HepG2 (cell line): Measurements from ENCODE around the gene ASXL1. TPM values are rescaled to one million over a fixed set of nuclear protein-coding genes. Genes with fewer than 3 reads are reported as not detected.

ENCODE experiments used
- CCDC6 ChIP-seq: sonication (generic); formaldehyde crosslinking; IDR thresholded peaks from 2 replicates; pipeline ENCODE4 v1.8.1; 2022; ENCODE audit warnings: mild to moderate bottlenecking, missing genetic modification reagents, moderate library complexity
- KMT2B ChIP-seq: IDR thresholded peaks from 2 replicates; pipeline ENCODE4 v1.6.1; 2016; ENCODE audit warnings: missing genetic modification reagents, missing compliant biosample characterization
- NFE2L1 ChIP-seq: sonication (generic); formaldehyde crosslinking; IDR thresholded peaks from 2 replicates; pipeline ENCODE4 v1.4.0; 2020; ENCODE audit warnings: missing genetic modification reagents, mild to moderate bottlenecking, borderline replicate concordance
- NKX3-1 ChIP-seq: sonication (generic); formaldehyde crosslinking; IDR thresholded peaks from 2 replicates; pipeline ENCODE4 v1.5.0; 2020; ENCODE audit warnings: missing genetic modification reagents
- SALL2 ChIP-seq: sonication (generic); formaldehyde crosslinking; IDR thresholded peaks from 2 replicates; pipeline ENCODE4 v1.8.1; 2023; ENCODE audit warnings: mild to moderate bottlenecking, missing genetic modification reagents, inconsistent platforms
- SCMH1 ChIP-seq: sonication (generic); formaldehyde crosslinking; IDR thresholded peaks from 2 replicates; pipeline ENCODE4 v1.9.0; 2021; ENCODE audit warnings: missing genetic modification reagents, mild to moderate bottlenecking, borderline replicate concordance
- SMC3 ChIP-seq: IDR thresholded peaks from 2 replicates; pipeline ENCODE4 v1.6.1; 2011; ENCODE audit warnings: low read length, improper control_type of control experiment
- TAF1 ChIP-seq: sonication (generic); formaldehyde crosslinking; IDR thresholded peaks from 2 replicates; pipeline ENCODE4 v1.4.0; 2020; ENCODE audit warnings: missing genetic modification reagents
- ZFAT ChIP-seq: sonication (generic); formaldehyde crosslinking; conservative IDR thresholded peaks from 2 replicates; pipeline ENCODE4 v1.8.1; 2023; ENCODE audit warnings: missing genetic modification reagents, inconsistent platforms
- ZNF296 ChIP-seq: sonication (generic); formaldehyde crosslinking; conservative IDR thresholded peaks from 2 replicates; pipeline ENCODE4 v1.5.0; 2020; ENCODE audit warnings: mild to moderate bottlenecking, missing genetic modification reagents
- ZNF337 ChIP-seq: sonication (generic); formaldehyde crosslinking; IDR thresholded peaks from 2 replicates; pipeline ENCODE4 v1.5.1; 2020; ENCODE audit warnings: missing genetic modification reagents, low read depth, mild to moderate bottlenecking, borderline replicate concordance
- ZNF350 ChIP-seq: sonication (generic); formaldehyde crosslinking; IDR thresholded peaks from 2 replicates; pipeline ENCODE4 v1.4.0; 2020; ENCODE audit warnings: mild to moderate bottlenecking, low read depth, missing genetic modification reagents, borderline replicate concordance
- ZNF547 ChIP-seq: sonication (generic); formaldehyde crosslinking; IDR thresholded peaks from 2 replicates; pipeline ENCODE4 v1.5.1; 2020; ENCODE audit warnings: mild to moderate bottlenecking, missing genetic modification reagents
- ZNF772 ChIP-seq: sonication (generic); formaldehyde crosslinking; IDR thresholded peaks from 2 replicates; pipeline ENCODE4 v1.5.0; 2020; ENCODE audit warnings: mild to moderate bottlenecking, missing genetic modification reagents
- ZNF850 ChIP-seq: sonication (generic); formaldehyde crosslinking; conservative IDR thresholded peaks from 2 replicates; pipeline ENCODE4 v1.9.0; 2021; ENCODE audit warnings: mild to moderate bottlenecking, missing genetic modification reagents
- polyA plus RNA-seq, 8 experiments: library from polyadenylated mRNA; depleted of rRNA in 3 of 8; stranded (reverse) in 7 of 8; unstranded in 1 of 8; fragments of >200 nt; fragmentation: Illumina TruSeq in 4 of 8; extraction: Trizol in 4 of 8; gene quantifications; 2 replicates each; pipeline versions ENCODE4 v1.2.1 to v1.2.3, GENCODE V29; 2011 to 2016; ENCODE audit warnings: low read depth in 4 of 8, missing spikeins in 1 of 8, mixed read lengths in 1 of 8; ENCODE audit not compliant: insufficient read depth in 1 of 8
- total RNA-seq, 5 experiments: library from RNA; depleted of rRNA; stranded (reverse); fragments of >200 nt; fragmentation: Illumina TruSeq; extraction: Trizol; gene quantifications; 2 replicates each; pipeline ENCODE4 v1.2.3, GENCODE V29; 2016; ENCODE audit warnings: low read depth in 1 of 5
- TF ChIP-seq, protein P1 (sequence below): sonication (generic); formaldehyde crosslinking; IDR thresholded peaks from 2 replicates; pipeline ENCODE4 v1.5.1; 2020; ENCODE audit warnings: missing genetic modification reagents, mild to moderate bottlenecking, borderline replicate concordance
- TF ChIP-seq, protein P2 (sequence below): sonication (generic); formaldehyde crosslinking; IDR thresholded peaks from 2 replicates; pipeline ENCODE4 v1.4.0; 2020; ENCODE audit warnings: missing genetic modification reagents
- TF ChIP-seq, protein P3 (sequence below): sonication (generic); formaldehyde crosslinking; IDR thresholded peaks from 2 replicates; pipeline ENCODE4 v1.4.0; 2020; ENCODE audit warnings: missing genetic modification reagents; ENCODE audit errors: not compliant biosample characterization
- TF ChIP-seq, protein P4 (sequence below): sonication (generic); formaldehyde crosslinking; IDR thresholded peaks from 2 replicates; pipeline ENCODE4 v1.8.1; 2022; ENCODE audit warnings: low read depth, mild to moderate bottlenecking, missing genetic modification reagents
- TF ChIP-seq, protein P5 (sequence below), 2 experiments: sonication (generic) in 1 of 2; formaldehyde crosslinking in 1 of 2; IDR thresholded peaks; 2 replicates each; pipeline versions ENCODE4 v1.4.0 to v1.6.1; 2018 to 2020; ENCODE audit warnings: missing genetic modification reagents in 2 of 2, borderline replicate concordance in 1 of 2, low read depth in 1 of 2, mild to moderate bottlenecking in 1 of 2, missing biosample characterization in 1 of 2

ASXL1 gene
- total and polyA plus RNA-seq, 2 of the 13 experiments (the other 11 are each of a cell fraction or from before 2014, with no cell fraction given) = 62.1 to 74.8 TPM

DNA sequence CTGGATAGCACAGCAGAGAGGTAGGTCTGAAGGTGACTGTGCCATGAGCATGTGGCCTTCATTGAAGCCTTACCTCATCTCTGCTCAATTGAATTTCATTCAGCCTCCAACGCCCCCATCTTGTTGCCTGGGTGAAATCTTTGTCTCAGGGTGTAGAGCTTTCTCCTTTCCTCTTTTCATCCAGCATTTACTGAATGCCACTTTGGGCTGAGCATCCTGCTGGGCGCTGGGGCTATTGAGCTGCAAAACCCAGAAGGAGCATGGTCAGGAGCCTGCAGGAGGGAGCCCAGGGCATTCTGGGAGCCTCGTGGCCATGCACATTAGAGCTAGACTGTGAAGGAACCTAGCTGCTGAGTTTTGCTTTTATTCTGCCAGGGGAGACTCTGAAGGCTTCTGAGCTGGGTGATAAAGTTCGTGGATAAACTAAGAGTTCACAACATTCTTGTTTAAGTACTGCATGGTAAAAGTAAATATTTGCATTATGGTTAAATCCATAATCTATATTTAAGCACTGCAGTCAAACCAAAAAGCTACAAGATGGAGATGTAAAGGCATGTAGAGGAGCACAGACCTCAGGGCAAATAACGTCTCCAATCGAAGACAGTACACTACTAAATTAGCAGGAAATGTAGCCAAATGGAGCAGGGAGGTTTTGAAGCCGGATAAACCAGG is 13.2 kb upstream of the ASXL1 start (continued):
- TF ChIP-seq SALL2 (CRISPR knock-in tag) (no peak), KMT2B (CRISPR knock-in tag) (0 out of 2 replicates have a peak, but pooled peaks have one; percentile 52), ZFAT (no peak), SMC3 (no peak), NKX3-1 (CRISPR knock-in tag) (no peak), ZNF337 (CRISPR knock-in tag) (no peak), ZNF850 (CRISPR knock-in tag) (peak; percentile 69; the same call in 1 of the 2 replicates), ZNF772 (no peak), TAF1 (no peak), ZNF350 (CRISPR knock-in tag) (no peak), SCMH1 (CRISPR knock-in tag) (no peak), NFE2L1 (CRISPR knock-in tag) (no peak), ZNF296 (CRISPR knock-in tag) (no peak), ZNF547 (CRISPR knock-in tag) (no peak), CCDC6 (CRISPR knock-in tag) (0 out of 2 replicates have a peak, but pooled peaks have one; percentile 19)
- TF ChIP-seq, protein P1, sequence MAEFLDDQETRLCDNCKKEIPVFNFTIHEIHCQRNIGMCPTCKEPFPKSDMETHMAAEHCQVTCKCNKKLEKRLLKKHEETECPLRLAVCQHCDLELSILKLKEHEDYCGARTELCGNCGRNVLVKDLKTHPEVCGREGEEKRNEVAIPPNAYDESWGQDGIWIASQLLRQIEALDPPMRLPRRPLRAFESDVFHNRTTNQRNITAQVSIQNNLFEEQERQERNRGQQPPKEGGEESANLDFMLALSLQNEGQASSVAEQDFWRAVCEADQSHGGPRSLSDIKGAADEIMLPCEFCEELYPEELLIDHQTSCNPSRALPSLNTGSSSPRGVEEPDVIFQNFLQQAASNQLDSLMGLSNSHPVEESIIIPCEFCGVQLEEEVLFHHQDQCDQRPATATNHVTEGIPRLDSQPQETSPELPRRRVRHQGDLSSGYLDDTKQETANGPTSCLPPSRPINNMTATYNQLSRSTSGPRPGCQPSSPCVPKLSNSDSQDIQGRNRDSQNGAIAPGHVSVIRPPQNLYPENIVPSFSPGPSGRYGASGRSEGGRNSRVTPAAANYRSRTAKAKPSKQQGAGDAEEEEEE (CRISPR knock-in tag) = no peak
- TF ChIP-seq, protein P2, sequence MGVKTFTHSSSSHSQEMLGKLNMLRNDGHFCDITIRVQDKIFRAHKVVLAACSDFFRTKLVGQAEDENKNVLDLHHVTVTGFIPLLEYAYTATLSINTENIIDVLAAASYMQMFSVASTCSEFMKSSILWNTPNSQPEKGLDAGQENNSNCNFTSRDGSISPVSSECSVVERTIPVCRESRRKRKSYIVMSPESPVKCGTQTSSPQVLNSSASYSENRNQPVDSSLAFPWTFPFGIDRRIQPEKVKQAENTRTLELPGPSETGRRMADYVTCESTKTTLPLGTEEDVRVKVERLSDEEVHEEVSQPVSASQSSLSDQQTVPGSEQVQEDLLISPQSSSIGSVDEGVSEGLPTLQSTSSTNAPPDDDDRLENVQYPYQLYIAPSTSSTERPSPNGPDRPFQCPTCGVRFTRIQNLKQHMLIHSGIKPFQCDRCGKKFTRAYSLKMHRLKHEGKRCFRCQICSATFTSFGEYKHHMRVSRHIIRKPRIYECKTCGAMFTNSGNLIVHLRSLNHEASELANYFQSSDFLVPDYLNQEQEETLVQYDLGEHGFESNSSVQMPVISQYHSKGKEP (CRISPR knock-in tag) = no peak
- TF ChIP-seq, protein P3, sequence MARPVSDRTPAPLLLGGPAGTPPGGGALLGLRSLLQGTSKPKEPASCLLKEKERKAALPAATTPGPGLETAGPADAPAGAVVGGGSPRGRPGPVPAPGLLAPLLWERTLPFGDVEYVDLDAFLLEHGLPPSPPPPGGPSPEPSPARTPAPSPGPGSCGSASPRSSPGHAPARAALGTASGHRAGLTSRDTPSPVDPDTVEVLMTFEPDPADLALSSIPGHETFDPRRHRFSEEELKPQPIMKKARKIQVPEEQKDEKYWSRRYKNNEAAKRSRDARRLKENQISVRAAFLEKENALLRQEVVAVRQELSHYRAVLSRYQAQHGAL (CRISPR knock-in tag) = no peak
- TF ChIP-seq, protein P4, sequence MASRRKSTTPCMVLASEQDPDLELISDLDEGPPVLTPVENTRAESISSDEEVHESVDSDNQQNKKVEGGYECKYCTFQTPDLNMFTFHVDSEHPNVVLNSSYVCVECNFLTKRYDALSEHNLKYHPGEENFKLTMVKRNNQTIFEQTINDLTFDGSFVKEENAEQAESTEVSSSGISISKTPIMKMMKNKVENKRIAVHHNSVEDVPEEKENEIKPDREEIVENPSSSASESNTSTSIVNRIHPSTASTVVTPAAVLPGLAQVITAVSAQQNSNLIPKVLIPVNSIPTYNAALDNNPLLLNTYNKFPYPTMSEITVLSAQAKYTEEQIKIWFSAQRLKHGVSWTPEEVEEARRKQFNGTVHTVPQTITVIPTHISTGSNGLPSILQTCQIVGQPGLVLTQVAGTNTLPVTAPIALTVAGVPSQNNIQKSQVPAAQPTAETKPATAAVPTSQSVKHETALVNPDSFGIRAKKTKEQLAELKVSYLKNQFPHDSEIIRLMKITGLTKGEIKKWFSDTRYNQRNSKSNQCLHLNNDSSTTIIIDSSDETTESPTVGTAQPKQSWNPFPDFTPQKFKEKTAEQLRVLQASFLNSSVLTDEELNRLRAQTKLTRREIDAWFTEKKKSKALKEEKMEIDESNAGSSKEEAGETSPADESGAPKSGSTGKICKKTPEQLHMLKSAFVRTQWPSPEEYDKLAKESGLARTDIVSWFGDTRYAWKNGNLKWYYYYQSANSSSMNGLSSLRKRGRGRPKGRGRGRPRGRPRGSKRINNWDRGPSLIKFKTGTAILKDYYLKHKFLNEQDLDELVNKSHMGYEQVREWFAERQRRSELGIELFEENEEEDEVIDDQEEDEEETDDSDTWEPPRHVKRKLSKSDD (CRISPR knock-in tag) = no peak
- TF ChIP-seq, protein P5, sequence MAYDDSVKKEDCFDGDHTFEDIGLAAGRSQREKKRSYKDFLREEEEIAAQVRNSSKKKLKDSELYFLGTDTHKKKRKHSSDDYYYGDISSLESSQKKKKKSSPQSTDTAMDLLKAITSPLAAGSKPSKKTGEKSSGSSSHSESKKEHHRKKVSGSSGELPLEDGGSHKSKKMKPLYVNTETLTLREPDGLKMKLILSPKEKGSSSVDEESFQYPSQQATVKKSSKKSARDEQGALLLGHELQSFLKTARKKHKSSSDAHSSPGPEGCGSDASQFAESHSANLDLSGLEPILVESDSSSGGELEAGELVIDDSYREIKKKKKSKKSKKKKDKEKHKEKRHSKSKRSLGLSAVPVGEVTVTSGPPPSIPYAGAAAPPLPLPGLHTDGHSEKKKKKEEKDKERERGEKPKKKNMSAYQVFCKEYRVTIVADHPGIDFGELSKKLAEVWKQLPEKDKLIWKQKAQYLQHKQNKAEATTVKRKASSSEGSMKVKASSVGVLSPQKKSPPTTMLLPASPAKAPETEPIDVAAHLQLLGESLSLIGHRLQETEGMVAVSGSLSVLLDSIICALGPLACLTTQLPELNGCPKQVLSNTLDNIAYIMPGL (CRISPR knock-in tag; IDR thresholded peaks at IDR 0.05; ENCODE audit: borderline replicate concordance in 1 of 2, low read depth in 1 of 2) = peak in 1 of 2 experiments; percentile 59; a peak in 1 of 4 replicates
